Fibroblast of lung (primary cell): ENCODE measurements around the gene B3GNT9. TPM values are rescaled to one million over a fixed set of nuclear protein-coding genes. Genes with fewer than 3 reads are reported as not detected.

Experiments used
- DNase-seq, 2 donors: peaks; one replicate each; pipeline versions ENCODE4 v3.0.0 to v3.0.0-alpha.2; 2010; ENCODE audit warnings: low read depth in 2 of 2
- H2AFZ ChIP-seq: 2 replicates; pipeline ENCODE4 v1.5.1; 2012; ENCODE audit warnings: low read length, control low read depth, inconsistent platforms
- H3K27ac ChIP-seq: 2 replicates; pipeline ENCODE4 v1.5.1; 2011; ENCODE audit warnings: low read length, control low read depth; ENCODE audit not compliant: insufficient read depth
- H3K27me3 ChIP-seq: 2 replicates; pipeline ENCODE4 v1.5.1; 2011; ENCODE audit warnings: mild to moderate bottlenecking, low read length; ENCODE audit not compliant: control insufficient read depth, insufficient read depth
- H3K36me3 ChIP-seq: 2 replicates; pipeline ENCODE4 v1.5.1; 2011; ENCODE audit warnings: low read length; ENCODE audit not compliant: control insufficient read depth, insufficient read depth
- H3K4me1 ChIP-seq: 2 replicates; pipeline ENCODE4 v1.5.1; 2011; ENCODE audit warnings: low read length; ENCODE audit not compliant: control insufficient read depth, insufficient read depth; ENCODE audit errors: extremely low read depth
- H3K4me2 ChIP-seq: 2 replicates; pipeline ENCODE4 v1.5.1; 2011; ENCODE audit warnings: low read length, control low read depth; ENCODE audit not compliant: insufficient read depth; ENCODE audit errors: extremely low read depth
- H3K4me3 ChIP-seq, 4 experiments: fragments of 200-600 bp in 1 of 4; sonication (generic) in 1 of 4; replicated peaks in 1 of 4; 2 replicates each; pipeline ENCODE4 v1.5.1; 2011 to 2016; ENCODE audit warnings: low read length in 4 of 4, low read depth in 3 of 4, mild to moderate bottlenecking in 3 of 4, control low read depth in 2 of 4, inconsistent platforms in 1 of 4, mixed read lengths in 1 of 4; ENCODE audit not compliant: insufficient read depth in 1 of 4; ENCODE audit errors: control extremely low read depth in 1 of 4
- H3K79me2 ChIP-seq: 2 replicates; pipeline ENCODE4 v1.5.1; 2012; ENCODE audit warnings: mild to moderate bottlenecking, low read length, inconsistent platforms; ENCODE audit not compliant: control insufficient read depth, insufficient read depth
- H3K9ac ChIP-seq: 2 replicates; pipeline ENCODE4 v1.5.1; 2011; ENCODE audit warnings: mild to moderate bottlenecking, low read length, control low read depth; ENCODE audit not compliant: insufficient read depth
- H3K9me3 ChIP-seq: 2 replicates; pipeline ENCODE4 v1.5.1; 2012; ENCODE audit warnings: low read depth, low read length; ENCODE audit not compliant: control insufficient read depth, insufficient read depth
- H4K20me1 ChIP-seq: 2 replicates; pipeline ENCODE4 v1.5.1; 2011; ENCODE audit warnings: low read length; ENCODE audit not compliant: control insufficient read depth, insufficient read depth; ENCODE audit errors: extremely low read depth
- CTCF ChIP-seq, 2 donors: IDR thresholded peaks in 1 of 2; conservative IDR thresholded peaks in 1 of 2; 1 replicate in 1 of 2; 2 replicates in 1 of 2; pipeline ENCODE4 v1.5.1; 2011 to 2012; ENCODE audit warnings: low read length in 2 of 2, control low read depth in 1 of 2, inconsistent platforms in 1 of 2, low read depth in 1 of 2, mild to moderate bottlenecking in 1 of 2
- EZH2 ChIP-seq: IDR thresholded peaks from 2 replicates; pipeline ENCODE4 v1.5.1; 2012; ENCODE audit warnings: low read length, control low read depth, mild to moderate bottlenecking; ENCODE audit errors: missing control alignments
- polyA minus RNA-seq: library from RNA; depleted of rRNA, polyadenylated mRNA; stranded (reverse); fragments of >200 nt; gene quantifications from 2 replicates; pipeline ENCODE4 v1.2.3, GENCODE V29; 2011; ENCODE audit warnings: low replicate concordance
- polyA plus RNA-seq, 2 donors: library from polyadenylated mRNA; depleted of rRNA in 1 of 2; stranded (reverse) in 1 of 2; unstranded in 1 of 2; fragments of >200 nt; gene quantifications; 2 replicates each; pipeline ENCODE4 v1.2.1, GENCODE V29; 2011 to 2012; ENCODE audit warnings: missing spikeins in 1 of 2
- total RNA-seq: library from RNA; depleted of rRNA; stranded (reverse); fragments of >200 nt; gene quantifications from 2 replicates; pipeline ENCODE4 v1.2.1, GENCODE V29; 2014

The B3GNT9 gene
- 29.3 and 34.7 TPM in 2 replicates for total RNA-seq
- polyA plus RNA-seq = 23.2 and 29.6 TPM in 2 replicates
- polyA plus RNA-seq (2012) = 22.4 and 27.8 TPM in 2 replicates
- polyA minus RNA-seq = 25.6 and 34.6 TPM in 2 replicates

- peaks cover 2% of the 10 kb centered on the region for H3K4me1 ChIP-seq
- H3K4me2 ChIP-seq = peak within 1 kb of the TSS; percentile 79
- H3K9me3 ChIP-seq = no peaks in the 10 kb centered on the region
- TF ChIP-seq EZH2 (no peak), CTCF (conservative IDR thresholded peaks at IDR 0.05 in 1 of 2, IDR thresholded peaks at IDR 0.05 in 1 of 2; ENCODE audit: low read depth in 1 of 2, low read length in 2 of 2) (no peak)
- peak within 1 kb of the TSS; percentile 81 for H2AFZ ChIP-seq
- H3K4me3 ChIP-seq = peak within 1 kb of the TSS; percentile 53 to 78 (median 70)
- DNase-seq = peak; percentile 77 to 81
- H3K79me2 ChIP-seq = no peaks in the 10 kb centered on the region
- no peaks in the 10 kb centered on the region for H3K27me3 ChIP-seq
- peaks cover 16% of the 10 kb centered on the region for H3K36me3 ChIP-seq
- peak within 1 kb of the TSS; percentile 95 for H3K9ac ChIP-seq
- H3K27ac ChIP-seq = peak within 1 kb of the TSS; percentile 86
- H4K20me1 ChIP-seq = no peaks in the 10 kb centered on the region
These were observed at the start of gene B3GNT9 for GRCh38 chr16:67150833-67151396. TSS of gene B3GNT9 (minus strand) at chr16:67150998. CDS start at chr16:67150485, 513 bp downstream.

GRCh38 chr16:67200491-67200890, 49.7 kb upstream of the B3GNT9 start:
- Histone ChIP-seq H3K79me2 (no peaks in the 10 kb centered on the region), H3K4me2 (no peak overlapping the region), H4K20me1 (no peaks in the 10 kb centered on the region), H3K4me1 (no peaks in the 10 kb centered on the region), H3K36me3 (peaks cover 46% of the 10 kb centered on the region), H3K9ac (no peak overlapping the region), H3K9me3 (no peaks in the 10 kb centered on the region), H3K27me3 (no peaks in the 10 kb centered on the region), H2AFZ (no peak overlapping the region), H3K4me3 (no peak overlapping the region), H3K27ac (no peak overlapping the region)
- DNase-seq = no peak
- TF ChIP-seq EZH2 (no peak), CTCF (conservative IDR thresholded peaks at IDR 0.05 in 1 of 2, IDR thresholded peaks at IDR 0.05 in 1 of 2; ENCODE audit: low read depth in 1 of 2, low read length in 2 of 2) (no peak)

GRCh38 chr16:67199808-67200198, 49.0 kb upstream of the B3GNT9 start:
- Histone ChIP-seq H3K4me2 (no peak overlapping the region), H3K4me3 (no peak overlapping the region), H3K36me3 (peaks cover 50% of the 10 kb centered on the region), H4K20me1 (no peaks in the 10 kb centered on the region), H3K4me1 (no peaks in the 10 kb centered on the region), H3K9me3 (no peaks in the 10 kb centered on the region), H3K27ac (no peak overlapping the region), H3K27me3 (no peaks in the 10 kb centered on the region), H3K9ac (no peak overlapping the region), H3K79me2 (peaks cover under 1% of the 10 kb centered on the region), H2AFZ (no peak overlapping the region)
- TF ChIP-seq CTCF (conservative IDR thresholded peaks at IDR 0.05 in 1 of 2, IDR thresholded peaks at IDR 0.05 in 1 of 2; ENCODE audit: low read depth in 1 of 2, low read length in 2 of 2) (no peak), EZH2 (no peak)
- DNase-seq = no peak
